ENCODE results near the gene ZNF638.
"Not testable (repeated sequence)": the region's sequence is repeated elsewhere in the genome, so short reads cannot be mapped to it uniquely, and the experiment has no call there.

ZNF638 gene

DNA sequence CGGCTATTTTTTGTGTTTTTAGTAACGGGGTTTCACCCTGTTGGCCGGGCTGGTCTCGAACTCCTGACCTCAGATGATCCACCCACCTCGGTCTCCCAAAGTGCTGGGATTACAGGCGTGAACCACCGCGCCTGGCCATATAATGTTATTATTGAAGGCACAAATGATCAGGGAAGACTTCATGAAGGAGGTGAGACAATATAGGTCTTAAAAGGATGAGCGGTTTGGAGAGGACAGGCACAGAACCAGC, 326 bp upstream of the ZNF638 start:
- DNase-seq (ENCODE audit: low read depth in 1 of 2, low spot score in 1 of 2) = not testable (repeated sequence)

DNA sequence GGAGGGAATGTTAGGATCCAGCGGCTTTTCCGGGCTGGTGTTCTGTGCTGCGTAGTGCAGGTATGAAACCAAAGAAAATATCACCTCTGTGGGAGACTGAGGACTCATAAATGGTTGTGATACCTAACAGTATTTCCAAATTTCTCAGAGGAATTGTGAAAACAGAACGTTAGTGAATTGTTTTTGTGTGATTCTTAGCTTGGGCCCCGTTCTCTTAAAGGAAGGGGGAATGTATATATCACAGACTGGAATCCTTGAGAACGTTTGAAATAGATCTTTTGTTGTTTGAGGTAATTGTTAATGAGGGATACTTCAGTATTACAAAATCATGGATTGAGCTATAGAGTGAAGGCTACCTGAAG, 834 bp downstream of the ZNF638 start:
- DNase-seq (ENCODE audit: low read depth in 1 of 2, low spot score in 1 of 2) = no peak

DNA sequence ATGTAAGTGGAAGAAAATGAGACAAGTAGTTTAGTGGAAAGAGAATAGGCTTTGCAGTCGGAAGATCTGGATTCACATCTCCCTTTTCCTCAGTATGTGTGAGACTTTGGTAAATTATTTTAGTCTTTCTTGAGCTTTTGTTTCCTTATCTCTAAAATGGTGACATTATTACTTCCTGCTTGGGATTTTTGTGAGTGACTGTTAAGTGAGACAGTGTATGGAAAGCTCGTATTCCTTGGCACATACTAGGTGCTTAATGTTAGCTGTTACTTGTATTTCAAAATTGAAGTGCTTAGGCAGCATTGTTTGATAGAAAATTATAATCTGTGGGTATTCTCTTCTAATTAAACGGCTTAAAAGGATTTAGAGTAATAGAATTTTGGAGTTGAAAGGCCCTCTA, 2.0 kb downstream of the ZNF638 start:
- no peak for DNase-seq (ENCODE audit: low read depth in 1 of 2, low spot score in 1 of 2)

DNA sequence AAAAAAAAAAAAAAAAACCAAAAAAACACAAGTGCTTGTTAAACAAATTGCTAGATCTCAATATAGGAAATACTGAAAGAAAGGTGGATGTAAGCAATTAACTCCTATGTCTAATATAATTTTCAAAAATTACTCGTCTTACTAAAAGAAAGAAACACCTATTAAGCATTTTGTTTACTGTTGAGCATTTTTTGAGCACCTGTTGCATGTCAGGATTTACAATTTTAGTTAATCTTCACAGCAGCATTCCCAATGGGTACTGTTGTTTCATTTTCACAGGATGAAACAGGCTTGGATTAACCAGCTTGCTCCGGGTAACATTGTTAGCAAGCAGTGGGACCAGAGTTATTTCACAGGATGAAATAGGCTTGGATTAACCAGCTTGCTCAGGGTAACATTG, 4.8 kb downstream of the ZNF638 start:
- DNase-seq (ENCODE audit: low read depth in 1 of 2, low spot score in 1 of 2) = no peak

DNA sequence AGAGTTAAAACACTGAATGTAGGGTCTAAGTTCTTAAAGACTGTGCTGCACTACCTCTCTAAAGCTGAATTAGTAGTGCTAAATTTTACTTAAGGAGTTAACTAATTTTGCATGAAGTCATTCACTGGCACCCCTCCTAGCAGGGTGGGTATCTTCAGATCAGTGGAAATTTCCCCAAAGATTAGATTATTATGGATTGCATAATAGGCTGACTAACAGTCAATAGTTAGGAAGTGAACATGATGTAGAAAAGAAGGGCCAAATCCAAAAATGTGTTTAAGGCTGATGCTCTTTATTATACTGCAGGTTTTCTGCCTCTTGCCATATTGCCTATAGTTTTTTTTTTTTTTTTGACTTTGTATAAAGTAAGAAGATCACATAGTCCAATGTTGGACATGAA, 5.2 kb downstream of the ZNF638 start:
- DNase-seq (ENCODE audit: low read depth in 1 of 2, low spot score in 1 of 2) = no peak

DNA sequence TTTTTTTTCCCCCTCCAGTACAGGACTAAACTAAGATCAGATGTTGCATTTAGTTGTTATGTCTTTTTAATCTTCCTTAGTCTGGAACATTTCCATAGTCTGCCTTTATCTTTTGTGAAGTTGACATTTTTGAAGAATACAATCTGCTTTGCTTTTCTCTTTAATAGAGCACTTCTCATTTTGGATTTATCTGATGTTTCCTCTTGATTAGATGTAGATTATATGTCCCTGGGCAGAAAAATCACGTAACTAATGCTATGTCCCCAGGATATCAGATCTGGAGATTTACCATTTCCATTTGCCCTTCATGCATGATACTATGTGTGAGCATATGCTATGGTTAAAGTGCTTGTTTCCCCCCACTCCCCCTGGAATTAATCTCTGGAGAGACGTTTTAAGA, 6.2 kb downstream of the ZNF638 start:
- no peak for DNase-seq (ENCODE audit: low read depth in 1 of 2, low spot score in 1 of 2)

DNA sequence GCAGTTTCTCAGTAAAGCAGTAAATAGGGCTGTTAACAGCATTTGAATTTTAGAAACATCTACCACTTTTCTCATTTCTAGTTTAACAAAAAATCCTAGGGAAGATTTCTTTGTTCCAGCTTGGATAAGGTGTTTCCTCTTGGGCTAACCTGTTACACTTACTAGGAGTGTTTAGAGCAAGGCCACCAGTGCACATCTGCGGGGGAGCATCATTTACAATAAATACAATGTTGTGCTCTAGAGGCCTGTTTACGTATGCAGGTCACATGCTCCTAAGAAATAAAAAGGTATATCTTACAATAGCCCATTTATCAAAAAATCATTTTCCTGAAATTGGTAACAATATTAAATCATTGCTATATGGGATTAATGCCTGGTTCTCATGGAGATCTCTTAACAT, 8.1 kb downstream of the ZNF638 start:
- DNase-seq (ENCODE audit: low read depth in 1 of 2, low spot score in 1 of 2) = no peak

DNA sequence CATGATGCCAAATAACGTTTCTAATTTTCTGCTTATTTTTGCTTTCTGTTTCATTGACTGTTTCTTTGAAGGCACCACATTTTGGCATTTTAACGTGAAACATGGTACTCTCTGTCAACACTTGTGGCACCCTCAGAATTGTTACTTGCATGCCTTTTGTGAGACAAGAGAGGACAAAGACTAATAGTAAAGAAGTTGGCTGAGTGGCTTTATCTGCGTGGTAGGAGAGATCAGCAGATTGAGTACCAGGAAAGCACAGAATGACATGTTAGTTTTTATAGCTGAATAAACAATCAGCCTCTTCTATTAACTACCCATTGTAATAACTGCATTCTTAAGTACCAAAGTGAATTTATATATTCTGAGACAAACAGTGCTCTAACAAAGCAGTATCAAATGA, 8.6 kb downstream of the ZNF638 start:
- no peak for DNase-seq (ENCODE audit: low read depth in 1 of 2, low spot score in 1 of 2)

DNA sequence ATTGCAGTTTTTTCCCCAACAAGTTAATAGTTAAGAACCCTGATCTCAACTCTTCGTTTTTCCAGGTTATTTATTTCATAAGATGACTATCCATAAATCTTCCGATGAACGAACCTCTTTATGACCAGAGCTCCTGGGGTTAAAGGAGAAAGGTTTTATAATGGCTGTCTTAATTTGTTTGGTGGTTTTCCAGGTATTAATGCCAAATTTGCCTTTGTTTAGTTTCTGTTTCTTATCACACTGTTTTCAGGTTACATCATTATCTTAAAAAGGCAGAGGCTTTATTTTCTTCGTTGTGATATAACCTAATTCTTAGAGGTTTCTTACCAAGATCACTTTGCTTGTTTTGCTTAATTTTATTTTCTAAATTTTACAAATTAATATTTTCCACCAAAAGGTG, 10.1 kb downstream of the ZNF638 start:
- DNase-seq (ENCODE audit: low read depth in 1 of 2, low spot score in 1 of 2) = no peak

DNA sequence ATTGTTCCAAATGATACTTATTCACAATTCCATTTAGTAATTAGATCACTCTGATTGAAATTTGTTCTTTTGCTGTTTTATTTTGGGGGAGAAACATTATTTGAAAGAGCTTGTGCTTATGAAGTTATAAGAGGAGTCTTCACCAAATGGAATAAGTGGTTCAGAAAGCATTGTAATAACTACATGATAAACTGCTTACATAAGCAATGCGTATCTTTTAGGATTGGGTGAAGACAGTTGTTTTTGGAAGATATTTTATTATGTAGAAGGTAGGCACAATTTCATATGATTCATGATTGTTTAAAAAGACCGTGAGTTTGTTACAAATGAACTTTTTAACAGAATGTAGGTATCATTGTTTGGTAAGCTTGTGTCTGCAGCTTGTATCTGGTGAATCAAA, 14.5 kb downstream of the ZNF638 start:
- no peak for DNase-seq (ENCODE audit: low read depth in 1 of 2, low spot score in 1 of 2)

DNA sequence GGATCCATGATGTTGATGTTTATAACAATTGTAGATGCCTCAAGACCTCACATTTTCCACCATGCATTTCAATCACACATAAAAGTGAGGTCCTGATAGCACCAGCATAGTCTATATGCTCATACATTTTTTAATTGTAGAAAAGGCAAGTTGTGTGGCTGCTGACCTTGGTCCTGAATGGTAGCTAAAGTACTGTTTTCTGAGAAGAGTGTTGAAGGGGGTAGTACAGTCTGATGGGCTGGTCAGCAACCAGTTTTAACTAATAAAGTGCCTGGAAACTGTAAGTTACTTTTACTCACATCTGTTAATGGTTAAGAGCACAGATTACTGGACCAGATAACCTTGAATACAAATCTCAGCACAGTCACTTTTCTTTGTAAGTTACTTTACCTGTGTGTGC, 15.9 kb downstream of the ZNF638 start:
- DNase-seq (ENCODE audit: low read depth in 1 of 2, low spot score in 1 of 2) = no peak

DNA sequence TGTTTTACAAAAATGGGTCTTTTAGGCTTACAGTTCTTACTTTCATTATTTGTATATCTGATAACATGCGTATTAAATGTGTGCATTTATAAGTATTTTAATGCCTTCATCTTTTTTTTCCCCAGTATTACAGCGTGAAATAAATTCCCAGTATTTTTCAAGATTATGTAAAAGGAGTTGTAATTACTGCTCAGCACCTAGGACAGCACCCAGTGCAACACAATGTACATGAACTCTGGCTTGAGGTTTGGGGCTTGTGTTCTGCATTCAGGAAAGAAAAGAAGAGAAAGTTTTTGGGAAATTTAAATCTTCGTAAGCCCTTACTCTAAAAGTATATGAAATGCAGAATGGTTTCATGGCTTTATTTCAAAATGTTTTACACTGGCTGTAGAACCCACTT, 16.7 kb downstream of the ZNF638 start:
- no peak for DNase-seq (ENCODE audit: low read depth in 1 of 2, low spot score in 1 of 2)

DNA sequence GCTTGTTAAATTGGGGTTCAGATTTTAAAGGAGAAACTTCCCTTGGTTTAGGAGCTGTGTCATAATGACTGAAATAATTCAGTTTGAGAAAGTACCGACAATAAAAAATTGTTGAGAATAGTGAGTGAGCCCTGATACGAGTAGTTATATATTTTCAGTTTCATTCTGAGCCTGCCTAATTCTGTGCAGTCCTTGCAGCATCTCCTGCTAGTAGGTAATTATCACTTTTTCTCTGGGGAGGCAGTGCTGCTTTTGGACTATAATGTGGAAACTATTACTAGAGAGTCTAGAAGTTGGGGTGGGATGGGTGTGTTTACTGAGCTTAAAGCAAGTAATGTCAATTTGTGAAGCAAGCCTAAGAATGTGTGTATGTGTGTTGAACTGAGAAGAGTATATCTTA, 21.7 kb downstream of the ZNF638 start:
- DNase-seq (ENCODE audit: low read depth in 1 of 2, low spot score in 1 of 2) = no peak

DNA sequence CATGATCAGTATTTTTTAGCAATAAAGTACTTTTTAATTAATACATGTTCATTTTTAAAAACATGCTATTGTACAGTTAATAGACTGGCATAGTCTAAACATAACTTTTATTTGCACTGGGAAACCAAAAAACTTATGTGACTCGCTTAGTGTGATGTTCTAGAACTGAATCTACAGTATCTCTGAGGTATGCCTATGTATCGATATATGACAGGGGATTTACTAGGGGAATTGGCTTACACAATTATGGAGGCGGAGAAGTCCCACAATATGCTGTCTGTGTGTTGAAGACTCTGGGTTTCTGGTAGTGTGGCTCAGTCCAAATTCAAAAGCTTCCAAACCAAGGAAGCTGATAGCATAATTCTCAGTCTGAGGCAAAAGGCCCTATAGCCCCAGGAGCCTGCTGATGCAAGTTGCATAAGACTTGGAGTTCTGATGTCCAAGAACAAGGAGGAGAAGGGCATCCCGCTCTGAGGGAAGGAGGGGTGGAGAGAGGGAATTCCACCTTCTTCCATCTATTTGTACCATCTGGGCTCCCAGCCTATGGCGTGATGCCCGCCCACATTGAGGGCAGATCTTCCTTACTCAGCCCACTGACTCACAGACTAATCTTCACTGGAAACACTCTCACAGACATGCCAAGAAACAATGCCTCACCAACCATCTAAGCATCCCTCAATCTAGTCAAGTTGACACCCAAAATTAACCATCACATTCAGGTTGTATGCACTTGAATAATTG, 27.5 kb downstream of the ZNF638 start:
- DNase-seq (ENCODE audit: low read depth in 1 of 2, low spot score in 1 of 2) = no peak

DNA sequence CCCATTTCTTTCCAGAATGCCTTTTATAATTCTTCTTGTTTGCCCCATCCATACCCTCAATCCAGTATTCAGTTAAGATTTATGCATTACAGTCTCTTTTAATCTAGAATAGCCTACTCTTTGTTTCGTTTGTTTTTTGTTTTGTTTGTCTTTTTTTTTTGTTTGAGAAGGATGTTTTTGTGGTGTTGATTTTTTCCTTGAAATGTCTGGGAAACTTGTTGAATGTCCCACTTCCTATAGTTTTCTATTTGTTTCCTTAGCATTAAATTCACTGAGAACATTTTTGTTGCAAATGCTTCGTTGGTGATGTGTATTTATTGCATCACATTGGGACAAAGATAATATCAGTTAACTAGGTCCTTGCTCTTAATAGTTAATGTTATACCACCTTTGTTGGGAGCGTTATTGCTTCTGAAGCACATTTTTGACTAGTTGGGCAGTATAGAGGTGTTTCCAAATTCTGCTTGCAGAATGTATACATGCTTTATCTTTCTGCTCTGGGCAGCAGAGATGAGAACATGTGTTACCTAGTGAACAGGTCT, 28.9 kb downstream of the ZNF638 start:
- DNase-seq (ENCODE audit: low read depth in 1 of 2, low spot score in 1 of 2) = no peak

DNA sequence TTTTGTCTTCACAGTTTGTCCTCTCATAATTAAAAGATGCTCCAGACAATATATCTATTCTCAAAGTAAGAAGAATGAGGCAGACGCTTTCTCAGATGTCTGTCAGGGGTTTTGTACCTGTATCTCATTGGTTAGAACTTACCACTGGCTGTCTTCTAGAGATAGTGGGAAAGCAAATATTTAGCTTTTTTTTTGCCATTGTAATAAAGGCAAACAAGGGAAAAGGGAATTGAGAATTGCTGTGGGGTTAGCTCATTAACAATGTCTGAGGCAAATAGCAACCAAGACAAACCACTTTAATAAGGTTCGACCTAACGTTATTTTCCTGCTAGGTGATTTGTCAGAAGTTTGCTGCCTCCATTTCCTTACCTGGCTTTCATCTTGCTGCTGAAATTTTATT, 30.0 kb downstream of the ZNF638 start:
- no peak for DNase-seq (ENCODE audit: low read depth in 1 of 2, low spot score in 1 of 2)

DNA sequence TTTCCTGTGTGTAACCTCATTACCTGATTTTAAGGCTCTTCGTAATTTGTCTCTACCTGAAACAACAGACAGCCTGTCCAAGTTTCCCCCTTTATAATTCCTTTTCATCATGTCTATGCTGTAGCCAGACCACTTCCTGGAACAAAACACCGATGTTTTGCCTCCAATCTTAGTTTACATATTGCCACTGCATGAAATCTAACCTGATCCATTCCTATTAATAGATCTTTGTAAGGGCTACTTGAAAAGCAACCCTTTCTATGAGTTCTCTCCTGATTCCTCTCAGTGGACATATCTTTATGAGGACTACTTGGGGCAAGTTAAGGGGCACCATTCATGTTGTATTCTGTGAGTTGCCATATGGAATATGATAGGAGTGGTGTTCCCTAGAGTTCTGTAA, 30.9 kb downstream of the ZNF638 start:
- DNase-seq (ENCODE audit: low read depth in 1 of 2, low spot score in 1 of 2) = no peak

DNA sequence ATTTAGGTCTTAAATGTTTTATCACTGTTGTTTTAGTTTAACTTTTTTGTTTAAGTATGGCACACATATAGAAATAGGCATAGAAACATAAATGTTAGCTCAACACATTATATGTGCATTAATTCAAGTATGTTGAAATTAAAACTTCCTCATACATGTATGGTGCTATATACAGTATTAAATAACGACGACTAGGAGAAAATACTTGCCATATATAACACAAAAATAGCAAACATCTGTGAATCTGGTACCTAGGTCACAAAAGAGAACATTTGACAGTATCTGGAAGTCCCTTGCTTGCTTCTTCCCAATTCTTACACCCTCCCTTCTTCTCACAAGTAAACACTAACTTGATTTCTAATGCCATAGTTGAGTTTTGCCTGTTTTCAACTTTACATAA, 38.4 kb downstream of the ZNF638 start:
- no peak for DNase-seq (ENCODE audit: low read depth in 1 of 2, low spot score in 1 of 2)

DNA sequence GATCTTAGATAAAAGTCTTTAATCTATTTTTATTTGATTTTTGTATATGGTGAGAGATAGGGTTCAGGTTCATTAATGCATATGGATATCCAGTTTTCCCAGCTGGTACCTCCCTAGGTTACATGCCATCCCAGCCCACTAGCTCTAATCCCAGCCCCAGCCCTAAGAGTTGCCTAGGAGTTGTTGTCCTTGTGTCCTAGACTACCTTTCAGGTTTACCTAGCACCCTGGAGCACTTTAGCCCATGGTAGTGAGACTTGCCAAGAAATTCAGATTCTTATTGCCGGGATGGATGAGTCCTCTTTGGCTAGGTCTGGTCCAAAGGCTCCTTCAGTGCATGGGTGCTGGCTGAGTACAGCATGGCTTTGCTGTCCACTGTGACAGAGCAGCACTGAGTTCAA, 40.5 kb downstream of the ZNF638 start:
- DNase-seq (ENCODE audit: low read depth in 1 of 2, low spot score in 1 of 2) = no peak

DNA sequence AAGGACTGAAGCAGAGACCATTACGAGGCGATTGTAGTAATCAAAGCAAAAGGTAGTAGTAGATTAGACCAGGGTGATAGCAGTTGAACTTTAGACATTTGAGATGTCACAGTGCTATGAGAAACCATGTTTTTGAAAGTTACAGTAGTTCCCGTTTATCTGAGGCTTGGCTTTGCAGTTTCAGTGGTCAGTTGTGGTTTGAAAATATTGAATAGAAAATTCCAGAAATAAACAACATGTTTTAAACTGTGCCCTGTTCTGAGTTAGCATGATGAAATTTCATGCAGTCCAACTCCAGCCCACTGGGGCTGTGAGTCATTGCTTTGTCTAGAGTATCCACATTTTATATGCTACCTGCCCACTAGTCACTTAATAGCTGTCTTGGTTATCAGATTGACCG, 47.5 kb downstream of the ZNF638 start:
- DNase-seq (ENCODE audit: low read depth in 1 of 2, low spot score in 1 of 2) = no peak

DNA sequence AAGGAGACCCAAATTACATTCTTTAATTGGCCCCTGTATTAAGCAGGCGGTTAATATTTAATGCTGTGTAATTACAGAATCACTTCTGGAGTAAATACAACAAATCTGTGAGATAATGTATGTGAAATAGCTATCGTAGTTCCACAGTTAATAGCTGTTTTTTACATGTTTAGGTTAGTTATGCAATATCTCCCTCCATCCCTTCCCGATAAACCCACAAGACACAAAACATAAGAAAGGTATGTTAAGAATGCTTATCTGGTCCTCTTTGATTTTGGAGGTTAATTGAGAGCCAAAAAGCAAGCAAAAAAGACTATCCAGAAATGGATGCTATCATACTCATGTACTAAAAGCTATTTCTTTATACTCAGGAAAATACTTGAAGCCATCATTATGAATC, 49.1 kb downstream of the ZNF638 start:
- DNase-seq (ENCODE audit: low read depth in 1 of 2, low spot score in 1 of 2) = no peak

DNA sequence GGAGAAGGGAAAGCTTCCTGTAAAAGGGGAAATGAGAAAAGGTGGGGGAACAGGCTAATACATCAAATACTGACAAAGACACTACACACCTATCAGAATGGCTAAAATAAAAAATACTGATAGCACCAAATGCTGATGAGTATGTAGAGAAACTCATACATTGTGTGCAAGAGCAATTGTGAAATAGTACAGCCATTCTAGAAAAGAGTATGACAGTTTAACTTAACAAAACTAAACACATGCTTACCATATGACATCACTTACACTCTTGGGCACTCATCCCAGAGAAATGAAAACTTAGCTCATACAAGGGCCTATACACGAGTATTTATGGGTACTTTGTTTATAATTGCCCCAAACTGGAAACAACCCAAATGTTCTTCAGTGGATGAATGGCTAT, 53.4 kb downstream of the ZNF638 start:
- DNase-seq (ENCODE audit: low read depth in 1 of 2, low spot score in 1 of 2) = no peak

DNA sequence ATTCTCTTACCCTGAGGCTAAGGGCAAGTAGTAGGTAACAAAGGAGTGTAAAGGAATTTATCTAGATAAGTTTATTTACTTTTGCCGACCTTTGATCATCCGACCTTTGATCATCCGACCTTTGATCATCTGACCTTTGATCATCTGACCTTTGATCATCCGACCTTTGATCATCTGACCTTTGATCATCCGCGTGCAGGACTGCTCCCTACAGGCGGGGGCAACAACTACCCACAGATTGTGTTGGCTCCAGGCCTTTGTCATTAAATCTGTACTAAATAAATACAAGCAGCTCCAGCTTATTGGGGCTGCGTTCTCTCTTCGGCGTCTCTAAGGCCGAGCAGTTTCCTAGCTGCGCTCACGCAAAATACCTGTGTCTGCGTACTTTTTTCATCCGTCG, 56.6 kb downstream of the ZNF638 start:
- DNase-seq (ENCODE audit: low read depth in 1 of 2, low spot score in 1 of 2) = no peak

Data from stimulated activated CD4-positive, alpha-beta T cell treated with anti-CD3 and anti-CD28 coated beads, Interleukin-15, amount 100 ng/mL, for 1 hour (primary cell).